OCI-LY7 (cell line): ENCODE data around the gene TM2D1. TPM values are rescaled to one million over a fixed set of nuclear protein-coding genes. Genes with fewer than 3 reads are reported as not detected.

Source experiments
- BruUV-seq: library from RNA; stranded (reverse); fragments of 400-500 nt; replicated peaks from 2 replicates; lab custom pipeline; 2021; lab: Mats Ljungman, UMichigan
- CTCF ChIA-PET: fragments of 300-600 bp; sonication (Branson Sonifier 250); formaldehyde crosslinking; loops from one replicate; lab custom pipeline; 2022; ENCODE audit warnings: antibody characterized with exemption; ENCODE audit not compliant: unreplicated experiment; lab: Charles Lee
- POLR2A ChIA-PET: fragments of 300-600 bp; sonication (Branson Sonifier 250); formaldehyde crosslinking; loops from one replicate; lab custom pipeline; 2022; ENCODE audit warnings: antibody characterized with exemption; lab: Charles Lee
- DNase-seq: peaks from one replicate; pipeline ENCODE4 v3.0.0-alpha.2; 2015; ENCODE audit warnings: low spot score
- H2AFZ ChIP-seq: fragments of 200-600 bp; sonication (generic), shearing (Covaris generic); 2 replicates; pipeline ENCODE4 v1.6.1; 2014; ENCODE audit warnings: mild to moderate bottlenecking, antibody characterized with exemption, low read length, moderate library complexity
- H3K27ac ChIP-seq: fragments of 200-600 bp; sonication (generic); 2 replicates; pipeline ENCODE4 v1.5.1; 2014; ENCODE audit warnings: mixed run types, low read depth, mild to moderate bottlenecking, moderate library complexity, low read length, inconsistent platforms; ENCODE audit not compliant: poor library complexity, severe bottlenecking
- H3K36me3 ChIP-seq: fragments of 200-600 bp; sonication (generic); 2 replicates; pipeline ENCODE4 v1.6.1; 2014; ENCODE audit warnings: mild to moderate bottlenecking, antibody characterized with exemption, low read length, moderate library complexity, mixed read lengths; ENCODE audit not compliant: insufficient read depth
- H3K4me1 ChIP-seq: fragments of 200-600 bp; sonication (generic); 2 replicates; pipeline ENCODE4 v1.5.1; 2014; ENCODE audit warnings: mild to moderate bottlenecking, low read length; ENCODE audit not compliant: insufficient read depth, poor library complexity, severe bottlenecking
- H3K4me2 ChIP-seq: fragments of 200-600 bp; sonication (generic); 2 replicates; pipeline ENCODE4 v1.6.1; 2014; ENCODE audit warnings: mild to moderate bottlenecking, low read length
- H3K4me3 ChIP-seq: fragments of 200-600 bp; sonication (generic); 2 replicates; pipeline ENCODE4 v1.5.1; 2014; ENCODE audit warnings: mild to moderate bottlenecking, low read depth, low read length; ENCODE audit not compliant: poor library complexity, severe bottlenecking
- H3K79me2 ChIP-seq: fragments of 200-600 bp; sonication (generic); 2 replicates; pipeline ENCODE4 v1.6.1; 2016; ENCODE audit warnings: low read depth, mild to moderate bottlenecking, low read length, moderate library complexity, mixed read lengths; ENCODE audit not compliant: insufficient read depth
- H3K9me2 ChIP-seq: fragments of 200-600 bp; sonication (generic); 2 replicates; pipeline ENCODE4 v1.6.1; 2016; ENCODE audit warnings: mild to moderate bottlenecking, low read length, mixed read lengths; ENCODE audit not compliant: insufficient read depth
- H3K9me3 ChIP-seq: fragments of 200-600 bp; sonication (generic); 2 replicates; pipeline ENCODE4 v1.6.1; 2014; ENCODE audit warnings: mild to moderate bottlenecking, mixed run types, low read length, mixed read lengths
- H4K20me1 ChIP-seq: fragments of 200-600 bp; sonication (generic); 2 replicates; pipeline ENCODE4 v1.6.1; 2014; ENCODE audit warnings: mild to moderate bottlenecking, antibody characterized with exemption, low read length, moderate library complexity, mixed read lengths; ENCODE audit not compliant: insufficient read depth
- EZH2phosphoT487 ChIP-seq: fragments of 200-600 bp; sonication (generic); IDR thresholded peaks from 2 replicates; pipeline ENCODE4 v1.6.1; 2018; ENCODE audit warnings: low read depth, borderline replicate concordance, mild to moderate bottlenecking, mixed run types, antibody characterized with exemption, low read length, moderate library complexity, mixed read lengths
- intact Hi-C: fragments of 100-400 bp; cut with micrococcal nuclease; formaldehyde crosslinking; loops from one replicate; pipeline ENCODE4 v1.10.0; 2022; ENCODE audit not compliant: unreplicated experiment
- total RNA-seq, 2 experiments: library from RNA; depleted of rRNA in 1 of 2; stranded (reverse); fragments of >200 nt in 1 of 2; shearing (Covaris generic) in 1 of 2; gene quantifications; 2 replicates each; pipeline ENCODE4 v1.2.3, GENCODE V29; 2014 to 2022
- TF ChIP-seq, protein P1 (sequence below): fragments of 200-600 bp; sonication (generic); conservative IDR thresholded peaks from 2 replicates; pipeline ENCODE4 v1.5.1; 2014; ENCODE audit warnings: mild to moderate bottlenecking, antibody characterized with exemption, low read length, moderate library complexity, mixed read lengths

TM2D1 gene
- total RNA-seq, 2 experiments from 2014 or later, result 34.9 to 44.9 TPM

DNA sequence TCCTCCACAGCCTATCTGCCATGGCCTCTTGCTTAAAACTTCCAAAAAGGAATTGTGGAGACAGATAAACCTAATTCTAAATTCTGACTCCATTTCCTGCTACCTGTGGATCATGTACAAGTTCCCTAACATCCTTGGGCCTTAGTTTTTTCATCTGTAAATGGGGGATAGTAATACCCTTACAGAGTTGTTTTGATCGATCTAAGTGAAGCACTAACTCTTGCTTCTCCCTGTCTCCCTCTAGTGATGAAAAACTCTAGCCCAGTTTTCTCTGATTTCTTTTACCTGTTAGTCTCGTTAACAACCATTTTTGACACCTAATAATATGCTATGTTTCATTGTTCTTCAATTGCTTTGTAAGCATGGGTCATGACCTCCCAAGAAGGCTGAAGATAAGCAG, 65.9 kb downstream of the TM2D1 start:
- Histone ChIP-seq H3K4me2 (no peak overlapping the region), H3K9me3 (no peaks in the 10 kb centered on the region), H3K4me3 (no peak overlapping the region), H3K27ac (no peak overlapping the region), H3K4me1 (no peaks in the 10 kb centered on the region), H3K79me2 (no peaks in the 10 kb centered on the region), H2AFZ (no peak overlapping the region), H3K36me3 (no peaks in the 10 kb centered on the region), H3K9me2 (no peaks in the 10 kb centered on the region), H4K20me1 (no peaks in the 10 kb centered on the region)
- intact Hi-C loops, result no loop called here
- no TSS peak for BruUV-seq
- DNase-seq, result no peak
- ChIA-PET CTCF (no interaction called here), POLR2A (no interaction called here)
- no peak for TF ChIP-seq EZH2phosphoT487
- TF ChIP-seq, protein P1, sequence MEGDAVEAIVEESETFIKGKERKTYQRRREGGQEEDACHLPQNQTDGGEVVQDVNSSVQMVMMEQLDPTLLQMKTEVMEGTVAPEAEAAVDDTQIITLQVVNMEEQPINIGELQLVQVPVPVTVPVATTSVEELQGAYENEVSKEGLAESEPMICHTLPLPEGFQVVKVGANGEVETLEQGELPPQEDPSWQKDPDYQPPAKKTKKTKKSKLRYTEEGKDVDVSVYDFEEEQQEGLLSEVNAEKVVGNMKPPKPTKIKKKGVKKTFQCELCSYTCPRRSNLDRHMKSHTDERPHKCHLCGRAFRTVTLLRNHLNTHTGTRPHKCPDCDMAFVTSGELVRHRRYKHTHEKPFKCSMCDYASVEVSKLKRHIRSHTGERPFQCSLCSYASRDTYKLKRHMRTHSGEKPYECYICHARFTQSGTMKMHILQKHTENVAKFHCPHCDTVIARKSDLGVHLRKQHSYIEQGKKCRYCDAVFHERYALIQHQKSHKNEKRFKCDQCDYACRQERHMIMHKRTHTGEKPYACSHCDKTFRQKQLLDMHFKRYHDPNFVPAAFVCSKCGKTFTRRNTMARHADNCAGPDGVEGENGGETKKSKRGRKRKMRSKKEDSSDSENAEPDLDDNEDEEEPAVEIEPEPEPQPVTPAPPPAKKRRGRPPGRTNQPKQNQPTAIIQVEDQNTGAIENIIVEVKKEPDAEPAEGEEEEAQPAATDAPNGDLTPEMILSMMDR, result peak; percentile 71

DNA sequence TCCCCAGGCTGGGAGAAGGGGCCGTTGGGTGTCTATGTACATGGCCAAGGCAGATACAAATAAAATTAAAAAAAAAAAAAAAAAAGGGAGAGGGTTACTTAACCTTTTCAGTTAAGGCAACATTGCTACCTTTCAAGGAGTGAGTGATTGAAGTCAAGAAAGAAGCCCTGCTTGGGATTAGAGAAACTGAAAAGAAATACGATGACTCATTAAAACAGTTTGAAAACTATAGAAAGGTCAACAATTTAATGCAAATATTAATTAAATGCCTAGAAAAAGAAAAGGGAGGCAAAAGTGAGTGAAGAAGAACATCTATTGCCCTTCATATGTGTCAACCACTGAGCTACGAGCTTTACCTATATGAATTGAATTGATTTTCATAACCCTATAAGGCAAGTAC, 69.5 kb downstream of the TM2D1 start:
- TF ChIP-seq EZH2phosphoT487, result no peak
- TF ChIP-seq, protein P1, result no peak
- no peak overlapping the region for H3K4me3 ChIP-seq
- no peak overlapping the region for H3K4me2 ChIP-seq
- H3K9me3 ChIP-seq, result no peaks in the 10 kb centered on the region
- no peak for DNase-seq
- ChIA-PET CTCF (no interaction called here), POLR2A (interaction anchor here (0.7 kb wide), 1 partner anchor 10 kb away, joined by 3 read pairs; no protein-coding TSS in a partner anchor)
- no peak overlapping the region for H3K27ac ChIP-seq
- no peaks in the 10 kb centered on the region for H3K9me2 ChIP-seq
- no peaks in the 10 kb centered on the region for H3K79me2 ChIP-seq
- intact Hi-C loops, result no loop called here
- no TSS peak for BruUV-seq
- no peaks in the 10 kb centered on the region for H3K36me3 ChIP-seq
- no peaks in the 10 kb centered on the region for H3K4me1 ChIP-seq
- no peaks in the 10 kb centered on the region for H4K20me1 ChIP-seq
- no peak overlapping the region for H2AFZ ChIP-seq

DNA sequence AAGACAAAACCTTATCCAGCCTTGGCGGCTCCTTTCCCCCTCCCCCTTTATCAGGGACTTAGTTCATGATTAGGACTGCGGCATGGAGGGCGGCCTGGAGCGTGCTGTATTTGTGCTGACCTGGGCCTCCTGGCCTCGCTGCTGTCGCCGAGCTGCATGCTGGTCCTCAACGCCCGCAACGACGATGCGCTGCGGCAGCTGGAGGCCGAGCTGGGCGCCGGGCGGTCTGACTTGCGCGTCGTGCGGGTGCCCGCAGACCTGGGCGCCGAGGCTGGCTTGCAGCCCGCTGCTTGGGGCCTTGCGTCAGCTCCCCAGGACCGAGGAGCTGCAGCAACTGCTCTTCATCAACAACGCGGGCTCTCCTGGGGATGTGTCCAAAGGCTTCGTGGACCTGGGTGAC, 70.9 kb downstream of the TM2D1 start:
- H3K27ac ChIP-seq, result no peak overlapping the region
- H3K79me2 ChIP-seq, result no peaks in the 10 kb centered on the region
- TF ChIP-seq, protein P1, result no peak
- no peak for TF ChIP-seq EZH2phosphoT487
- H3K4me3 ChIP-seq, result no peak overlapping the region
- no peaks in the 10 kb centered on the region for H3K4me1 ChIP-seq
- BruUV-seq, result no TSS peak
- H3K4me2 ChIP-seq, result no peak overlapping the region
- intact Hi-C loops, result no loop called here
- H3K9me3 ChIP-seq, result no peaks in the 10 kb centered on the region
- no peak for DNase-seq
- H4K20me1 ChIP-seq, result no peaks in the 10 kb centered on the region
- POLR2A ChIA-PET, result interaction anchor here (0.6 to 0.7 kb wide), 2 partner anchors 33 to 250 kb away, joined by 3 to 4 read pairs; no protein-coding TSS in a partner anchor
- no peak overlapping the region for H2AFZ ChIP-seq
- H3K36me3 ChIP-seq, result no peaks in the 10 kb centered on the region
- no peaks in the 10 kb centered on the region for H3K9me2 ChIP-seq
- CTCF ChIA-PET, result no interaction called here
